ENCODE measurements around the gene SLC22A17. TPM values are rescaled to one million over a fixed set of nuclear protein-coding genes. Genes with fewer than 3 reads are reported as not detected.

Gene SLC22A17
- total and polyA plus RNA-seq, 10 donors = 5.1 to 13.7 (median 7.7) TPM

DNA sequence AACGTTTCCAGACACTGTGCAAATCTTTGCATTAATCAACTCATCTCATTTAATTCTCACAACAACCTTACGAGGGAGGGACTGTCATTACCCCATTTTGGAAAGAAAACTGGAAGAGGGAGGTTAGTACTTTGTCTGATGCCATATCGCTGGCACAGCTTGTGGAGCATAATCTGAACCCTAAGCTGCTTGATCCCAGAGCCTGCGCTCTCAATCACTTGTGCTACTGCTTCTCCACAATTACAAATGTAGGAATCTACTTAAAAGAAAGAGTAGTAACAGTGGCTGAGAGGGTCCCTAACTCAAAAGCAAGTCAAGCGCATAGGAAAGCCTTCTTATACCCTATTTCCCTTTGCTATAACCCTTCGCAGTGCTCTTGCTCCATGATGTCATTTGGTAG lies 9.1 kb upstream of the SLC22A17 start:
- 75 to 88% (median 84%) methylated on average over 6 of the region's 6 CpGs for WGBS, 5 donors
- H3K27me3 ChIP-seq (replicated peaks in 1 of 7) = peaks cover 0 to 65% (median 26%) of the 10 kb centered on the region in 7 donors
- no peak overlapping the region for H3K27ac ChIP-seq
- TF ChIP-seq CTCF (IDR thresholded peaks at IDR 0.05 in 8 of 11, conservative IDR thresholded peaks at IDR 0.05 in 3 of 11) = no peak
- TF ChIP-seq POLR2AphosphoS5 (IDR thresholded peaks at IDR 0.05) = no peak
- TF ChIP-seq POLR2A (IDR thresholded peaks at IDR 0.05) = no peak
- peaks cover 0 to 10% (median 0%) of the 10 kb centered on the region in 6 donors for H3K36me3 ChIP-seq
- DNase-seq = no peak
- intact Hi-C loops (cut with DNase I; ENCODE audit: low total_unique reads) = no loop called here
- no peak overlapping the region for H3K4me3 ChIP-seq
- H3K9me3 ChIP-seq = no peaks in the 10 kb centered on the region
- H3K4me1 ChIP-seq = peaks cover 0 to 16% (median 11%) of the 10 kb centered on the region in 6 donors

- Histone ChIP-seq H3K27me3 (replicated peaks in 1 of 7) (peaks cover 0 to 65% (median 24%) of the 10 kb centered on the region in 7 donors), H3K9me3 (no peaks in the 10 kb centered on the region), H3K4me3 (no peak overlapping the region), H3K27ac (no peak overlapping the region), H3K4me1 (peaks cover 0 to 16% (median 11%) of the 10 kb centered on the region in 6 donors), H3K36me3 (peaks cover 0 to 12% (median 0%) of the 10 kb centered on the region in 6 donors)
- TF ChIP-seq CTCF (IDR thresholded peaks at IDR 0.05 in 8 of 11, conservative IDR thresholded peaks at IDR 0.05 in 3 of 11) (no peak), POLR2A (IDR thresholded peaks at IDR 0.05) (no peak), POLR2AphosphoS5 (IDR thresholded peaks at IDR 0.05) (no peak)
- DNase-seq = no peak
- intact Hi-C loops (cut with DNase I; ENCODE audit: low total_unique reads) = no loop called here
Measured at GRCh38 chr14:23361320-23361719, 8.6 kb upstream of the SLC22A17 start.

- peaks cover 0 to 12% (median 0%) of the 10 kb centered on the region in 6 donors for H3K36me3 ChIP-seq
- peaks cover 0 to 65% (median 17%) of the 10 kb centered on the region in 7 donors for H3K27me3 ChIP-seq (replicated peaks in 1 of 7)
- 75 to 84% (median 78%) methylated on average over 8 to 11 of the region's 11 CpGs for WGBS, 5 donors
- no peak overlapping the region for H3K27ac ChIP-seq
- no peaks in the 10 kb centered on the region for H3K9me3 ChIP-seq
- peaks cover 0 to 8% (median 6%) of the 10 kb centered on the region in 6 donors for H3K4me1 ChIP-seq
- peak; percentile 64 for DNase-seq
- TF ChIP-seq POLR2A (IDR thresholded peaks at IDR 0.05) (no peak), CTCF (IDR thresholded peaks at IDR 0.05 in 8 of 11, conservative IDR thresholded peaks at IDR 0.05 in 3 of 11) (no peak)
- intact Hi-C loops (cut with DNase I; ENCODE audit: low total_unique reads) = no loop called here
- H3K4me3 ChIP-seq = no peak overlapping the region
Measured at GRCh38 chr14:23360496-23360895, 7.8 kb upstream of the SLC22A17 start.

- 85 to 91% (median 89%) methylated on average over 16 to 22 of the region's 22 CpGs for WGBS, 5 donors
- Histone ChIP-seq H3K4me3 (no peak overlapping the region), H3K4me1 (peaks cover 0 to 2% (median under 1%) of the 10 kb centered on the region in 6 donors), H3K9me3 (no peaks in the 10 kb centered on the region), H3K36me3 (peaks cover 0 to 12% (median 0%) of the 10 kb centered on the region in 6 donors), H3K27ac (no peak overlapping the region), H3K27me3 (replicated peaks in 1 of 7) (peaks cover 0 to 64% (median 11%) of the 10 kb centered on the region in 7 donors)
- TF ChIP-seq POLR2A (IDR thresholded peaks at IDR 0.05) (no peak), CTCF (IDR thresholded peaks at IDR 0.05 in 8 of 11, conservative IDR thresholded peaks at IDR 0.05 in 3 of 11) (no peak), POLR2AphosphoS5 (IDR thresholded peaks at IDR 0.05) (no peak)
- DNase-seq = peak; percentile 45
- intact Hi-C loops (cut with DNase I; ENCODE audit: low total_unique reads) = no loop called here
Measured at GRCh38 chr14:23359722-23360447, 7.2 kb upstream of the SLC22A17 start.
